GM18861 (cell line): ENCODE measurements around the gene SLC49A4.

Experiments
- ATAC-seq: cut with Tn5 transposase; IDR thresholded peaks from one replicate; pipeline ENCODE4 v1.9.1; 2021; ENCODE audit not compliant: unreplicated experiment

SLC49A4 gene

GRCh38 chr3:122857019-122857418 is 62.1 kb downstream of the SLC49A4 start:
- no peak for ATAC-seq

GRCh38 chr3:122858373-122858772 is 63.5 kb downstream of the SLC49A4 start:
- no peak for ATAC-seq

GRCh38 chr3:122859021-122859805 is 64.3 kb downstream of the SLC49A4 start:
- ATAC-seq: no peak

GRCh38 chr3:122862381-122862780 is 67.5 kb downstream of the SLC49A4 start:
- ATAC-seq: no peak

GRCh38 chr3:122864498-122864897 is 69.6 kb downstream of the SLC49A4 start:
- ATAC-seq: no peak

GRCh38 chr3:122868322-122868721 is 73.5 kb downstream of the SLC49A4 start:
- ATAC-seq: no peak

GRCh38 chr3:122873741-122874515 is 79.1 kb downstream of the SLC49A4 start:
- no peak for ATAC-seq

GRCh38 chr3:122875547-122876127 is 80.8 kb downstream of the SLC49A4 start:
- ATAC-seq: no peak

GRCh38 chr3:122880173-122880572 is 85.3 kb downstream of the SLC49A4 start:
- no peak for ATAC-seq

- no peak for ATAC-seq
Observed at GRCh38 chr3:122880624-122881023, 85.8 kb downstream of the SLC49A4 start.

- no peak for ATAC-seq
Observed at GRCh38 chr3:122882361-122882947, 87.6 kb downstream of the SLC49A4 start.

GRCh38 chr3:122886251-122886650 is 91.4 kb downstream of the SLC49A4 start:
- no peak for ATAC-seq

GRCh38 chr3:122886946-122887345 is 92.1 kb downstream of the SLC49A4 start:
- ATAC-seq: no peak

- ATAC-seq: no peak
Observed at GRCh38 chr3:122890077-122890719, 95.3 kb downstream of the SLC49A4 start.

GRCh38 chr3:122890720-122891220 is 95.9 kb downstream of the SLC49A4 start:
- no peak for ATAC-seq

- ATAC-seq: no peak
Observed at GRCh38 chr3:122892118-122892960, 97.5 kb downstream of the SLC49A4 start.

GRCh38 chr3:122893282-122893681 is 98.4 kb downstream of the SLC49A4 start:
- no peak for ATAC-seq

- no peak for ATAC-seq
Observed at GRCh38 chr3:122893754-122894668, 99.1 kb downstream of the SLC49A4 start.

- ATAC-seq: no peak
Observed at GRCh38 chr3:122898298-122898697, 103.4 kb downstream of the SLC49A4 start.
